Gastrocnemius medialis (tissue), 4 donors: ENCODE results near the gene GCH1.
"Not testable (repeated sequence)": the region's sequence is repeated elsewhere in the genome, so short reads cannot be mapped to it uniquely, and the experiment has no call there.

ENCODE experiments used
- POLR2A ChIP-seq, 2 donors: fragments of 450-650 bp; IDR thresholded peaks; one replicate each; pipeline ENCODE4 v1.6.1; 2017; ENCODE audit warnings: antibody characterized with exemption in 2 of 2, mild to moderate bottlenecking in 2 of 2, moderate library complexity in 2 of 2
- TF ChIP-seq, protein P1 (sequence below), 5 experiments: fragments of 450-650 bp in 3 of 5; fragments of 200-600 bp in 2 of 5; sonication (generic) in 2 of 5; IDR thresholded peaks in 4 of 5; conservative IDR thresholded peaks in 1 of 5; 1 replicate in 4 of 5; 2 replicates in 1 of 5; pipeline ENCODE4 v1.5.1; 2016 to 2019; ENCODE audit warnings: antibody characterized with exemption in 5 of 5, mild to moderate bottlenecking in 3 of 5, moderate library complexity in 3 of 5

DNA sequence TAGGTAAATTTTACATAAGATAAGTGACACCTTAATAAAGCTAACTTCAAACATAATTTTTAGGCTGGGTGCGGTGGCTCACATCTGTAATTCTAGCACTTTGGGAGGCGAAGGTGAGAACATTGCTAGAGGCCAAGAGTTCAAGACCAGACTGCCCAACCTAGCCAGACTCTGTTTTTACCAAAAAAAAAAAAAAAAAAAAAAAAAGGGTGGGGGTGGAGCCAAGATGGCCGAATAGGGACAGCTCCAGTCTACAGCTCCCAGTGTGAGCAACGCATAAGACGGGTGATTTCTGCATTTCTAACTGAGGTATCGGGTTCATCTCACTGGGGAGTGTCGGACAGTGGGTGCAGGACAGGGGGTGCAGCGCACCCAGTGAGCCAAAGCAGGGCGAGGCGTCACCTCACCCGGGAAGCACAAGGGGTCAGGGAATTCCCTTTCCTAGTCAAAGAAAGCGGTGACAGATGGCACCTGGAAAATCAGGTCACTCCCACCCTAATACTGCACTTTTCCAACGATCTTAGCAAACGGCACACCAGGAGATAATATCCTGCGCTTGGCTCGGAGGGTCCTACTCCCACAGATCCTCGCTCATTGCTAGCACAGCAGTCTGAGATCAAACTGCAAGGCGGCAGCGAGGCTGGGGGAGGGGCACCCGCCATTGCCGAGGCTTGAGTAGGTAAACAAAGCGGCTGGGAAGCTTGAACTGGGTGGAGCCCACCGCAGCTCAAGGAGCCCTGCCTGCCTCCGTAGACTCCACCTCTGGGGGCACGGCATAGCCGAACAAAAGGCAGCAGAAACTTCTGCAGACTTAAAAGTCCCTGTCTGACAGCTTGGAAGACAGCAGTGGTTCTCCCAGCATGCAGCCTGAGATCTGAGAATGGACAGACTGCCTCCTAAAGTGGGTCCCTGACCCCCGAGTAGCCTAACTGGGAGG lies 32.2 kb downstream of the GCH1 start:
- TF ChIP-seq, protein P1, sequence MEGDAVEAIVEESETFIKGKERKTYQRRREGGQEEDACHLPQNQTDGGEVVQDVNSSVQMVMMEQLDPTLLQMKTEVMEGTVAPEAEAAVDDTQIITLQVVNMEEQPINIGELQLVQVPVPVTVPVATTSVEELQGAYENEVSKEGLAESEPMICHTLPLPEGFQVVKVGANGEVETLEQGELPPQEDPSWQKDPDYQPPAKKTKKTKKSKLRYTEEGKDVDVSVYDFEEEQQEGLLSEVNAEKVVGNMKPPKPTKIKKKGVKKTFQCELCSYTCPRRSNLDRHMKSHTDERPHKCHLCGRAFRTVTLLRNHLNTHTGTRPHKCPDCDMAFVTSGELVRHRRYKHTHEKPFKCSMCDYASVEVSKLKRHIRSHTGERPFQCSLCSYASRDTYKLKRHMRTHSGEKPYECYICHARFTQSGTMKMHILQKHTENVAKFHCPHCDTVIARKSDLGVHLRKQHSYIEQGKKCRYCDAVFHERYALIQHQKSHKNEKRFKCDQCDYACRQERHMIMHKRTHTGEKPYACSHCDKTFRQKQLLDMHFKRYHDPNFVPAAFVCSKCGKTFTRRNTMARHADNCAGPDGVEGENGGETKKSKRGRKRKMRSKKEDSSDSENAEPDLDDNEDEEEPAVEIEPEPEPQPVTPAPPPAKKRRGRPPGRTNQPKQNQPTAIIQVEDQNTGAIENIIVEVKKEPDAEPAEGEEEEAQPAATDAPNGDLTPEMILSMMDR (IDR thresholded peaks at IDR 0.05 in 4 of 5, conservative IDR thresholded peaks at IDR 0.05 in 1 of 5) = not testable (repeated sequence)
- not testable (repeated sequence) for TF ChIP-seq POLR2A (IDR thresholded peaks at IDR 0.05)
